IMR-90 (cell line): ENCODE results near the gene MRS2. TPM values are rescaled to one million over a fixed set of nuclear protein-coding genes. Genes with fewer than 3 reads are reported as not detected.

Experiments used
- ATAC-seq: fragments of 200-7000 bp; cut with Tn5 transposase; 2 replicates; pipeline ENCODE4 v1.9.1; 2020; ENCODE audit warnings: low read depth, mild to moderate bottlenecking, moderate library complexity
- BruUV-seq: library from RNA; stranded (reverse); fragments of 400-500 nt; replicated peaks from 2 replicates; lab custom pipeline; 2021; lab: Mats Ljungman, UMichigan
- CTCF ChIA-PET: fragments of 300-600 bp; formaldehyde crosslinking; extraction: SDS; loops from one replicate; lab custom pipeline; 2021; ENCODE audit warnings: antibody characterized with exemption; lab: Yijun Ruan, JAX
- POLR2A ChIA-PET: fragments of 300-600 bp; sonication (Branson Sonifier 250); formaldehyde crosslinking; loops from one replicate; lab custom pipeline; 2022; ENCODE audit warnings: antibody characterized with exemption; ENCODE audit not compliant: unreplicated experiment; lab: Charles Lee
- DNase-seq: peaks from one replicate; pipeline ENCODE4 v3.0.0; 2013
- H2AFZ ChIP-seq: replicated peaks from 2 replicates; pipeline ENCODE3; 2013; ENCODE audit warnings: low read length, mild to moderate bottlenecking; ENCODE audit not compliant: poor library complexity
- H2AK5ac ChIP-seq: 2 replicates; pipeline ENCODE4 v1.6.1; 2013; ENCODE audit warnings: low read depth, low read length, inconsistent platforms
- H2AK9ac ChIP-seq: replicated peaks from 2 replicates; pipeline ENCODE3; 2013; ENCODE audit warnings: mild to moderate bottlenecking, low read depth, low read length, moderate library complexity; ENCODE audit not compliant: poor library complexity
- H2BK120ac ChIP-seq: 2 replicates; pipeline ENCODE4 v1.6.1; 2013; ENCODE audit warnings: low read depth, low read length, inconsistent platforms
- H2BK15ac ChIP-seq: 3 replicates; pipeline ENCODE4 v1.6.1; 2013; ENCODE audit warnings: low read depth, low read length, inconsistent platforms
- H2BK20ac ChIP-seq: 2 replicates; pipeline ENCODE4 v1.6.1; 2013; ENCODE audit warnings: low read depth, mild to moderate bottlenecking, inconsistent platforms, low read length, moderate library complexity
- H2BK5ac ChIP-seq: 2 replicates; pipeline ENCODE4 v1.6.1; 2013; ENCODE audit warnings: mild to moderate bottlenecking, low read depth, low read length, inconsistent platforms; ENCODE audit not compliant: poor library complexity, severe bottlenecking
- H3K14ac ChIP-seq: replicated peaks from 2 replicates; pipeline ENCODE4 v1.6.1; 2013; ENCODE audit warnings: low read depth, low read length, inconsistent platforms
- H3K18ac ChIP-seq: 2 replicates; pipeline ENCODE4 v1.6.1; 2013; ENCODE audit warnings: low read depth, low read length, control low read depth
- H3K23ac ChIP-seq: 2 replicates; pipeline ENCODE4 v1.6.1; 2013; ENCODE audit warnings: low read depth, low read length, inconsistent platforms
- H3K27ac ChIP-seq: 2 replicates; pipeline ENCODE4 v1.5.1; 2013; ENCODE audit warnings: mild to moderate bottlenecking, control low read depth, low read length; ENCODE audit not compliant: insufficient read depth
- H3K27me3 ChIP-seq: 2 replicates; pipeline ENCODE4 v1.6.1; 2013; ENCODE audit warnings: low read length; ENCODE audit not compliant: control insufficient read depth, insufficient read depth
- H3K36me3 ChIP-seq: 2 replicates; pipeline ENCODE4 v1.6.1; 2013; ENCODE audit warnings: low read length, mixed read lengths; ENCODE audit not compliant: control insufficient read depth, insufficient read depth
- H3K4ac ChIP-seq: 2 replicates; pipeline ENCODE4 v1.6.1; 2013; ENCODE audit warnings: low read depth, low read length, inconsistent platforms
- H3K4me1 ChIP-seq: 2 replicates; pipeline ENCODE4 v1.6.1; 2013; ENCODE audit warnings: low read length, mixed read lengths; ENCODE audit not compliant: control insufficient read depth, insufficient read depth
- H3K4me2 ChIP-seq: 2 replicates; pipeline ENCODE4 v1.6.1; 2013; ENCODE audit warnings: low read depth, mild to moderate bottlenecking, control low read depth, low read length, moderate library complexity
- H3K4me3 ChIP-seq: 2 replicates; pipeline ENCODE4 v1.5.1; 2013; ENCODE audit warnings: low read depth, mild to moderate bottlenecking, control low read depth, low read length, moderate library complexity; ENCODE audit not compliant: insufficient read depth
- H3K56ac ChIP-seq: 2 replicates; pipeline ENCODE4 v1.6.1; 2013; ENCODE audit warnings: low read length, inconsistent platforms; ENCODE audit not compliant: insufficient read depth; ENCODE audit errors: extremely low read depth
- H3K79me1 ChIP-seq, 2 experiments: 2 replicates each; pipeline ENCODE4 v1.6.1; 2013; ENCODE audit warnings: low read length in 2 of 2, inconsistent platforms in 1 of 2, low read depth in 1 of 2
- H3K9ac ChIP-seq: 2 replicates; pipeline ENCODE4 v1.6.1; 2013; ENCODE audit warnings: low read depth, low read length, control low read depth
- H3K9me1 ChIP-seq: 2 replicates; pipeline ENCODE4 v1.6.1; 2013; ENCODE audit warnings: low read length, inconsistent platforms; ENCODE audit not compliant: insufficient read depth
- H3K9me3 ChIP-seq: 2 replicates; pipeline ENCODE4 v1.6.1; 2013; ENCODE audit warnings: low read length; ENCODE audit not compliant: control insufficient read depth, insufficient read depth
- H4K20me1 ChIP-seq: 2 replicates; pipeline ENCODE4 v1.6.1; 2013; ENCODE audit warnings: low read length, inconsistent platforms; ENCODE audit not compliant: insufficient read depth
- H4K5ac ChIP-seq: 2 replicates; pipeline ENCODE4 v1.6.1; 2013; ENCODE audit warnings: mild to moderate bottlenecking, low read depth, low read length, control low read depth
- H4K8ac ChIP-seq, 2 experiments: 2 replicates each; pipeline ENCODE4 v1.6.1; 2013; ENCODE audit warnings: low read depth in 2 of 2, low read length in 2 of 2, control low read depth in 1 of 2, inconsistent platforms in 1 of 2
- H4K91ac ChIP-seq: 2 replicates; pipeline ENCODE4 v1.6.1; 2013; ENCODE audit warnings: low read depth, low read length, inconsistent platforms; ENCODE audit not compliant: insufficient read depth
- BHLHE40 ChIP-seq: fragments of 150-350 bp; IDR thresholded peaks from 2 replicates; pipeline ENCODE4 v1.6.1; 2016; ENCODE audit warnings: mild to moderate bottlenecking, low read depth, low read length
- CHD1 ChIP-seq: IDR thresholded peaks from 2 replicates; pipeline ENCODE4 v1.6.1; 2012; ENCODE audit warnings: low read depth, low read length, improper control_type of control experiment
- FOS ChIP-seq: fragments of 150-350 bp; IDR thresholded peaks from 2 replicates; pipeline ENCODE4 v1.6.1; 2016; ENCODE audit warnings: low read depth, low read length
- MAFK ChIP-seq: IDR thresholded peaks from 2 replicates; pipeline ENCODE4 v1.6.1; 2012; ENCODE audit warnings: low read depth, low read length, improper control_type of control experiment
- MAZ ChIP-seq: IDR thresholded peaks from 2 replicates; pipeline ENCODE4 v1.6.1; 2012; ENCODE audit warnings: low read depth, mild to moderate bottlenecking, low read length, improper control_type of control experiment, moderate library complexity, borderline replicate concordance
- MXI1 ChIP-seq: IDR thresholded peaks from 2 replicates; pipeline ENCODE4 v1.6.1; 2012; ENCODE audit warnings: low read depth, mild to moderate bottlenecking, low read length, moderate library complexity, borderline replicate concordance
- NFE2L2 ChIP-seq: fragments of 150-350 bp; IDR thresholded peaks from 2 replicates; pipeline ENCODE4 v1.6.1; 2016; ENCODE audit warnings: low read depth, mild to moderate bottlenecking, low read length
- POLR2A ChIP-seq: IDR thresholded peaks from 2 replicates; pipeline ENCODE4 v1.6.1; 2012; ENCODE audit warnings: mild to moderate bottlenecking, low read depth, low read length
- RAD21 ChIP-seq: IDR thresholded peaks from 2 replicates; pipeline ENCODE4 v1.6.1; 2012; ENCODE audit warnings: low read length, improper control_type of control experiment
- RCOR1 ChIP-seq: IDR thresholded peaks from 2 replicates; pipeline ENCODE4 v1.6.1; 2012; ENCODE audit warnings: mild to moderate bottlenecking, low read length, improper control_type of control experiment; ENCODE audit not compliant: insufficient replicate concordance
- RFX5 ChIP-seq: IDR thresholded peaks from 2 replicates; pipeline ENCODE4 v1.8.0; 2012; ENCODE audit warnings: low read depth, mild to moderate bottlenecking, low read length, moderate library complexity
- SMC3 ChIP-seq: fragments of 150-350 bp; IDR thresholded peaks from 2 replicates; pipeline ENCODE4 v1.6.1; 2016; ENCODE audit warnings: low read depth, mild to moderate bottlenecking, antibody characterized with exemption, low read length, moderate library complexity
- WGBS, 2 experiments: methylation state at CpG; one replicate each; pipeline versions ENCODE4 v1.1.5 to v1.1.7; 2013; ENCODE audit warnings: missing lambda C conversion rate in 2 of 2; ENCODE audit not compliant: insufficient read length in 1 of 2; ENCODE audit errors: extremely low coverage in 2 of 2; 5-methylcytosine and 5-hydroxymethylcytosine counted together
- dilution Hi-C: fragments of 300-500 bp; cut with HindIII; formaldehyde crosslinking; loops from one replicate; pipeline ENCODE4 v1.14.3; 2018; ENCODE audit warnings: low sequenced_read_pairs; ENCODE audit not compliant: unreplicated experiment
- in situ Hi-C: fragments of 300-500 bp; cut with MboI; formaldehyde crosslinking; loops from 3 replicates; pipeline ENCODE4 v1.14.3; 2019; ENCODE audit warnings: low sequenced_read_pairs, inconsistent platforms, mixed read lengths
- intact Hi-C: fragments of 100-400 bp; cut with micrococcal nuclease; formaldehyde crosslinking; loops from 2 replicates; pipeline ENCODE4 v1.10.0; 2022
- polyA plus RNA-seq, 3 experiments: library from polyadenylated mRNA; depleted of rRNA; stranded (reverse); fragments of >200 nt; gene quantifications; 2 replicates each; pipeline ENCODE4 v1.2.3, GENCODE V29; 2012; ENCODE audit warnings: low replicate concordance in 1 of 3
- total RNA-seq: library from RNA; depleted of rRNA; stranded (reverse); fragments of >200 nt; gene quantifications from 2 replicates; pipeline ENCODE4 v1.2.3, GENCODE V29; 2012
- TF ChIP-seq, protein P1 (sequence below): fragments of 150-350 bp; IDR thresholded peaks from 2 replicates; pipeline ENCODE4 v1.6.1; 2016; ENCODE audit warnings: low read depth, mild to moderate bottlenecking, low read length, moderate library complexity, borderline replicate concordance
- TF ChIP-seq, protein P2 (sequence below): fragments of 150-350 bp; IDR thresholded peaks from 2 replicates; pipeline ENCODE4 v1.6.1; 2017; ENCODE audit warnings: mild to moderate bottlenecking, antibody characterized with exemption, low read length, low read depth
- TF ChIP-seq, protein P3 (sequence below): conservative IDR thresholded peaks from 2 replicates; pipeline ENCODE4 v1.5.1; 2012; ENCODE audit warnings: mild to moderate bottlenecking, low read depth, low read length, improper control_type of control experiment

Gene MRS2
- total and polyA plus RNA-seq, 2 of the 4 experiments (the other 2 are of a cell fraction), result 8.8 to 11.1 TPM

DNA sequence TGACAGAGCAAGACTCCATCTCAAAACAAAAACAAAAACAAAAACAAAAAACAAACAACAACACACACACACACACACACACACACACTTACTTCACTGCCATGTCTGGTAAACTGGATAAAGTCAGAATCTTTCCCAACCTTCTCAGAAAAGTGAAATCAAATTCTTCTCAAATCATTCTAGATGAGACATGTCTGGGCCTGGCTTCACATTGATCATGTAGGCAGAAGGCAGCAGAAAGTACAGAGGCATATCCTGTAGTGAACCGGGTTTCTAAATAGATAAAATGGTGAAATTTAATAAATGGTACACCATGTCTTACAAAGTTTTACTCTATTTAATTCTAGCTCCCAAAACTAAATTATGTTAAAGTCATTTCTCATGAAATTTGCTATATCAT, 14.9 kb upstream of the MRS2 start:
- CTCF ChIA-PET, result interaction anchor here (0.7 to 2.7 kb wide), 3 partner anchors 26 to 1008 kb away, joined by 3 to 21 read pairs (median 3); no protein-coding TSS in a partner anchor
- no peak overlapping the region for H2BK120ac ChIP-seq
- H3K4me2 ChIP-seq, result no peak overlapping the region
- H2AK5ac ChIP-seq, result no peak overlapping the region
- no TSS peak for BruUV-seq
- H3K4me3 ChIP-seq, result no peak overlapping the region
- H3K9me3 ChIP-seq, result no peaks in the 10 kb centered on the region
- no peak overlapping the region for H2BK20ac ChIP-seq
- no peak overlapping the region for H3K23ac ChIP-seq
- TF ChIP-seq MXI1 (no peak), MAFK (no peak), RAD21 (no peak), CHD1 (no peak), BHLHE40 (no peak), POLR2A (no peak), RCOR1 (no peak), FOS (no peak), MAZ (no peak), NFE2L2 (no peak), RFX5 (no peak), SMC3 (no peak)
- TF ChIP-seq, protein P1, sequence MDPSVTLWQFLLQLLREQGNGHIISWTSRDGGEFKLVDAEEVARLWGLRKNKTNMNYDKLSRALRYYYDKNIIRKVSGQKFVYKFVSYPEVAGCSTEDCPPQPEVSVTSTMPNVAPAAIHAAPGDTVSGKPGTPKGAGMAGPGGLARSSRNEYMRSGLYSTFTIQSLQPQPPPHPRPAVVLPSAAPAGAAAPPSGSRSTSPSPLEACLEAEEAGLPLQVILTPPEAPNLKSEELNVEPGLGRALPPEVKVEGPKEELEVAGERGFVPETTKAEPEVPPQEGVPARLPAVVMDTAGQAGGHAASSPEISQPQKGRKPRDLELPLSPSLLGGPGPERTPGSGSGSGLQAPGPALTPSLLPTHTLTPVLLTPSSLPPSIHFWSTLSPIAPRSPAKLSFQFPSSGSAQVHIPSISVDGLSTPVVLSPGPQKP, result no peak
- TF ChIP-seq, protein P2, sequence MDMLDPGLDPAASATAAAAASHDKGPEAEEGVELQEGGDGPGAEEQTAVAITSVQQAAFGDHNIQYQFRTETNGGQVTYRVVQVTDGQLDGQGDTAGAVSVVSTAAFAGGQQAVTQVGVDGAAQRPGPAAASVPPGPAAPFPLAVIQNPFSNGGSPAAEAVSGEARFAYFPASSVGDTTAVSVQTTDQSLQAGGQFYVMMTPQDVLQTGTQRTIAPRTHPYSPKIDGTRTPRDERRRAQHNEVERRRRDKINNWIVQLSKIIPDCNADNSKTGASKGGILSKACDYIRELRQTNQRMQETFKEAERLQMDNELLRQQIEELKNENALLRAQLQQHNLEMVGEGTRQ, result no peak
- TF ChIP-seq, protein P3, sequence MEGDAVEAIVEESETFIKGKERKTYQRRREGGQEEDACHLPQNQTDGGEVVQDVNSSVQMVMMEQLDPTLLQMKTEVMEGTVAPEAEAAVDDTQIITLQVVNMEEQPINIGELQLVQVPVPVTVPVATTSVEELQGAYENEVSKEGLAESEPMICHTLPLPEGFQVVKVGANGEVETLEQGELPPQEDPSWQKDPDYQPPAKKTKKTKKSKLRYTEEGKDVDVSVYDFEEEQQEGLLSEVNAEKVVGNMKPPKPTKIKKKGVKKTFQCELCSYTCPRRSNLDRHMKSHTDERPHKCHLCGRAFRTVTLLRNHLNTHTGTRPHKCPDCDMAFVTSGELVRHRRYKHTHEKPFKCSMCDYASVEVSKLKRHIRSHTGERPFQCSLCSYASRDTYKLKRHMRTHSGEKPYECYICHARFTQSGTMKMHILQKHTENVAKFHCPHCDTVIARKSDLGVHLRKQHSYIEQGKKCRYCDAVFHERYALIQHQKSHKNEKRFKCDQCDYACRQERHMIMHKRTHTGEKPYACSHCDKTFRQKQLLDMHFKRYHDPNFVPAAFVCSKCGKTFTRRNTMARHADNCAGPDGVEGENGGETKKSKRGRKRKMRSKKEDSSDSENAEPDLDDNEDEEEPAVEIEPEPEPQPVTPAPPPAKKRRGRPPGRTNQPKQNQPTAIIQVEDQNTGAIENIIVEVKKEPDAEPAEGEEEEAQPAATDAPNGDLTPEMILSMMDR, result no peak
- no peaks in the 10 kb centered on the region for H3K4me1 ChIP-seq
- no peaks in the 10 kb centered on the region for H4K20me1 ChIP-seq
- in situ Hi-C loops, result no loop called here
- no peak overlapping the region for H4K8ac ChIP-seq
- POLR2A ChIA-PET, result no interaction called here
- H3K79me1 ChIP-seq, result no peaks in the 10 kb centered on the region
- H3K36me3 ChIP-seq, result no peaks in the 10 kb centered on the region
- no peaks in the 10 kb centered on the region for H3K27me3 ChIP-seq
- H3K18ac ChIP-seq, result no peak overlapping the region
- ATAC-seq (no peak), DNase-seq (no peak)
- dilution Hi-C loops, result no loop called here
- no peaks in the 10 kb centered on the region for H3K9me1 ChIP-seq
- H3K4ac ChIP-seq, result no peak overlapping the region
- H2AFZ ChIP-seq, result no peak overlapping the region
- intact Hi-C loops, result no loop called here
- H2BK15ac ChIP-seq, result no peak overlapping the region
- H2AK9ac ChIP-seq, result no peak overlapping the region
- H4K5ac ChIP-seq, result no peak overlapping the region
- WGBS, 2 experiments, result no CpG with 5 or more reads among the region's 1 CpG
- no peak overlapping the region for H2BK5ac ChIP-seq
- H3K9ac ChIP-seq, result no peak overlapping the region
- H3K27ac ChIP-seq, result no peak overlapping the region
- no peak overlapping the region for H4K91ac ChIP-seq
- no peak overlapping the region for H3K14ac ChIP-seq
- H3K56ac ChIP-seq, result no peak overlapping the region
